BLaER1 (cell line): ENCODE results near the gene SLC25A25.
"Not testable (repeated sequence)": the region's sequence is repeated elsewhere in the genome, so short reads cannot be mapped to it uniquely, and the experiment has no call there.

Experiments used
- H3K27ac ChIP-seq: shearing (Covaris generic); formaldehyde crosslinking; 2 replicates; pipeline ENCODE4 v1.8.1; 2022
- H3K27me3 ChIP-seq: shearing (Covaris generic); formaldehyde crosslinking; 2 replicates; pipeline ENCODE4 v1.8.1; 2022
- H3K36me3 ChIP-seq: shearing (Covaris generic); formaldehyde crosslinking; 2 replicates; pipeline ENCODE4 v1.8.1; 2022
- H3K4me1 ChIP-seq: shearing (Covaris generic); formaldehyde crosslinking; 2 replicates; pipeline ENCODE4 v1.8.1; 2022
- H3K4me2 ChIP-seq: shearing (Covaris generic); formaldehyde crosslinking; 2 replicates; pipeline ENCODE4 v1.8.1; 2022
- H3K4me3 ChIP-seq: shearing (Covaris generic); formaldehyde crosslinking; 2 replicates; pipeline ENCODE4 v1.8.1; 2022
- H3K9ac ChIP-seq: shearing (Covaris generic); formaldehyde crosslinking; 2 replicates; pipeline ENCODE4 v1.8.1; 2022
- H3K9me3 ChIP-seq: shearing (Covaris generic); formaldehyde crosslinking; 2 replicates; pipeline ENCODE4 v1.8.1; 2022
- H4K20me1 ChIP-seq: shearing (Covaris generic); formaldehyde crosslinking; 2 replicates; pipeline ENCODE4 v1.8.1; 2022
- Cebpa-rat ChIP-seq: shearing (Covaris generic); IDR thresholded peaks from 2 replicates; pipeline ENCODE4 v1.8.1; 2022

SLC25A25 gene

GRCh38 chr9:128033609-128034008 lies 34.4 kb upstream of the SLC25A25 start:
- Histone ChIP-seq H3K27me3 (no peaks in the 10 kb centered on the region), H3K4me3 (no peak overlapping the region), H3K4me2 (no peak overlapping the region), H3K9ac (no peak overlapping the region), H3K4me1 (peaks cover 24% of the 10 kb centered on the region), H3K36me3 (no peaks in the 10 kb centered on the region), H3K27ac (no peak overlapping the region), H4K20me1 (no peaks in the 10 kb centered on the region), H3K9me3 (no peaks in the 10 kb centered on the region)
- no peak for TF ChIP-seq Cebpa-rat

- Histone ChIP-seq H3K9ac (no peak overlapping the region), H3K9me3 (no peaks in the 10 kb centered on the region), H3K4me1 (peaks cover 18% of the 10 kb centered on the region), H4K20me1 (no peaks in the 10 kb centered on the region), H3K27me3 (no peaks in the 10 kb centered on the region), H3K4me3 (no peak overlapping the region), H3K36me3 (no peaks in the 10 kb centered on the region), H3K4me2 (no peak overlapping the region), H3K27ac (no peak overlapping the region; the same call in 1 of the 2 replicates)
- no peak for TF ChIP-seq Cebpa-rat
Measured at GRCh38 chr9:128034821-128035652, 33.0 kb upstream of the SLC25A25 start.

GRCh38 chr9:128036522-128036921 lies 31.5 kb upstream of the SLC25A25 start:
- H3K27me3 ChIP-seq, H4K20me1 ChIP-seq, H3K27ac ChIP-seq, H3K36me3 ChIP-seq, H3K9me3 ChIP-seq, H3K4me3 ChIP-seq, H3K4me2 ChIP-seq, H3K9ac ChIP-seq: not testable (repeated sequence)
- H3K4me1 ChIP-seq: peaks cover 10% of the 10 kb centered on the region

GRCh38 chr9:128040783-128041182 lies 27.2 kb upstream of the SLC25A25 start:
- not testable (repeated sequence) for H3K4me3 ChIP-seq, H3K9me3 ChIP-seq, H4K20me1 ChIP-seq, H3K9ac ChIP-seq, H3K27ac ChIP-seq, H3K36me3 ChIP-seq, H3K4me2 ChIP-seq, H3K27me3 ChIP-seq
- H3K4me1 ChIP-seq: peaks cover 15% of the 10 kb centered on the region

GRCh38 chr9:128042043-128042442 lies 26.0 kb upstream of the SLC25A25 start:
- Histone ChIP-seq H4K20me1 (no peaks in the 10 kb centered on the region), H3K9ac (no peak overlapping the region), H3K27me3 (no peaks in the 10 kb centered on the region), H3K4me3 (no peak overlapping the region), H3K4me1 (peaks cover 15% of the 10 kb centered on the region), H3K4me2 (peak overlapping the region; percentile 32), H3K36me3 (no peaks in the 10 kb centered on the region), H3K9me3 (no peaks in the 10 kb centered on the region), H3K27ac (no peak overlapping the region)
- no peak for TF ChIP-seq Cebpa-rat

- no peak overlapping the region for H3K4me2 ChIP-seq
- TF ChIP-seq Cebpa-rat: no peak
- H3K27ac ChIP-seq: no peak overlapping the region
- H3K4me3 ChIP-seq: no peak overlapping the region
- H3K27me3 ChIP-seq: no peaks in the 10 kb centered on the region
- no peaks in the 10 kb centered on the region for H3K9me3 ChIP-seq
- no peak overlapping the region for H3K9ac ChIP-seq
- H3K4me1 ChIP-seq: peaks cover 15% of the 10 kb centered on the region
- H4K20me1 ChIP-seq: no peaks in the 10 kb centered on the region
- H3K36me3 ChIP-seq: no peaks in the 10 kb centered on the region
Measured at GRCh38 chr9:128043467-128043868, 24.6 kb upstream of the SLC25A25 start.

- H3K27ac ChIP-seq, H3K9me3 ChIP-seq, H3K36me3 ChIP-seq, H4K20me1 ChIP-seq, H3K9ac ChIP-seq, H3K27me3 ChIP-seq, H3K4me2 ChIP-seq, H3K4me3 ChIP-seq: not testable (repeated sequence)
- H3K4me1 ChIP-seq: peaks cover 15% of the 10 kb centered on the region
Measured at GRCh38 chr9:128045409-128045808, 22.6 kb upstream of the SLC25A25 start.

- TF ChIP-seq Cebpa-rat: no peak
- Histone ChIP-seq H3K27me3 (no peaks in the 10 kb centered on the region), H3K4me1 (peaks cover 15% of the 10 kb centered on the region), H3K4me2 (no peak overlapping the region), H3K36me3 (no peaks in the 10 kb centered on the region), H3K4me3 (no peak overlapping the region), H4K20me1 (no peaks in the 10 kb centered on the region), H3K27ac (no peak overlapping the region), H3K9ac (no peak overlapping the region), H3K9me3 (no peaks in the 10 kb centered on the region)
Measured at GRCh38 chr9:128045831-128046230, 22.2 kb upstream of the SLC25A25 start.

GRCh38 chr9:128047231-128047630 lies 20.8 kb upstream of the SLC25A25 start:
- no peak overlapping the region for H3K4me3 ChIP-seq
- no peaks in the 10 kb centered on the region for H3K9me3 ChIP-seq
- no peak for TF ChIP-seq Cebpa-rat
- H4K20me1 ChIP-seq: no peaks in the 10 kb centered on the region
- H3K4me1 ChIP-seq: peaks cover 4% of the 10 kb centered on the region
- no peak overlapping the region for H3K4me2 ChIP-seq
- H3K27me3 ChIP-seq: no peaks in the 10 kb centered on the region
- no peak overlapping the region for H3K9ac ChIP-seq
- H3K36me3 ChIP-seq: no peaks in the 10 kb centered on the region
- no peak overlapping the region for H3K27ac ChIP-seq

- no peak overlapping the region for H3K4me2 ChIP-seq
- TF ChIP-seq Cebpa-rat: no peak
- no peak overlapping the region for H3K27ac ChIP-seq
- no peak overlapping the region for H3K9ac ChIP-seq
- no peaks in the 10 kb centered on the region for H3K36me3 ChIP-seq
- H3K9me3 ChIP-seq: no peaks in the 10 kb centered on the region
- H4K20me1 ChIP-seq: no peaks in the 10 kb centered on the region
- H3K4me1 ChIP-seq: no peaks in the 10 kb centered on the region
- H3K27me3 ChIP-seq: no peaks in the 10 kb centered on the region
- no peak overlapping the region for H3K4me3 ChIP-seq
Measured at GRCh38 chr9:128048663-128049062, 19.4 kb upstream of the SLC25A25 start.

- H4K20me1 ChIP-seq: no peaks in the 10 kb centered on the region
- no peak overlapping the region for H3K9ac ChIP-seq
- no peak for TF ChIP-seq Cebpa-rat
- H3K27ac ChIP-seq: no peak overlapping the region
- no peaks in the 10 kb centered on the region for H3K27me3 ChIP-seq
- peaks cover 8% of the 10 kb centered on the region for H3K4me1 ChIP-seq
- H3K9me3 ChIP-seq: no peaks in the 10 kb centered on the region
- no peaks in the 10 kb centered on the region for H3K36me3 ChIP-seq
- H3K4me2 ChIP-seq: no peak overlapping the region
- H3K4me3 ChIP-seq: no peak overlapping the region
Measured at GRCh38 chr9:128049843-128050242, 18.2 kb upstream of the SLC25A25 start.
